Spleen (tissue), 11 donors: ENCODE data around the gene PMEL. TPM values are rescaled to one million over a fixed set of nuclear protein-coding genes. Genes with fewer than 3 reads are reported as not detected.

Experiments used
- DNase-seq: peaks from one replicate; pipeline ENCODE4 v3.0.0-alpha.2; 2020
- H3K27ac ChIP-seq, 8 donors: fragments of 200-600 bp; sonication (generic) in 7 of 8; 1 replicate in 4 of 8; 2 replicates in 4 of 8; pipeline versions ENCODE4 v1.5.0 to v1.8.0; 2016 to 2021; ENCODE audit warnings: inconsistent platforms in 4 of 8, mild to moderate bottlenecking in 4 of 8, moderate library complexity in 1 of 8
- H3K27me3 ChIP-seq, 7 donors: fragments of 200-600 bp; sonication (generic) in 6 of 7; replicated peaks in 1 of 7; 1 replicate in 4 of 7; 2 replicates in 3 of 7; pipeline versions ENCODE4 v1.5.0 to v1.8.0; 2016 to 2021; ENCODE audit warnings: inconsistent platforms in 3 of 7, mild to moderate bottlenecking in 1 of 7
- H3K36me3 ChIP-seq, 6 donors: fragments of 200-600 bp; sonication (generic) in 5 of 6; 1 replicate in 4 of 6; 2 replicates in 2 of 6; pipeline versions ENCODE4 v1.5.0 to v1.8.0; 2016 to 2021; ENCODE audit warnings: inconsistent platforms in 2 of 6
- H3K4me1 ChIP-seq, 6 donors: fragments of 200-600 bp; sonication (generic) in 5 of 6; 1 replicate in 3 of 6; 2 replicates in 3 of 6; pipeline versions ENCODE4 v1.5.0 to v1.8.0; 2016 to 2021; ENCODE audit warnings: inconsistent platforms in 3 of 6
- H3K4me3 ChIP-seq, 8 donors: fragments of 200-600 bp; sonication (generic) in 7 of 8; 1 replicate in 4 of 8; 2 replicates in 4 of 8; pipeline versions ENCODE4 v1.5.0 to v1.8.0; 2016 to 2021; ENCODE audit warnings: inconsistent platforms in 4 of 8, mild to moderate bottlenecking in 4 of 8, moderate library complexity in 2 of 8
- H3K9me3 ChIP-seq, 8 donors: fragments of 200-600 bp; sonication (generic) in 7 of 8; 1 replicate in 4 of 8; 2 replicates in 4 of 8; pipeline versions ENCODE4 v1.5.0 to v1.8.0; 2016 to 2021; ENCODE audit warnings: inconsistent platforms in 4 of 8
- CTCF ChIP-seq, 11 experiments: fragments of 200-600 bp in 7 of 11; fragments of 450-650 bp in 4 of 11; sonication (generic) in 4 of 11; IDR thresholded peaks in 8 of 11; conservative IDR thresholded peaks in 3 of 11; 1 replicate in 7 of 11; 2 replicates in 4 of 11; pipeline versions ENCODE4 v1.4.0 to v1.8.0; 2016 to 2021; ENCODE audit warnings: antibody characterized with exemption in 11 of 11, inconsistent platforms in 4 of 11, mild to moderate bottlenecking in 1 of 11
- POLR2A ChIP-seq, 3 donors: fragments of 450-650 bp; IDR thresholded peaks; one replicate each; pipeline ENCODE4 v1.5.1; 2017; ENCODE audit warnings: antibody characterized with exemption in 3 of 3, mild to moderate bottlenecking in 1 of 3
- POLR2AphosphoS5 ChIP-seq, 3 donors: sonication (generic); formaldehyde crosslinking; IDR thresholded peaks; one replicate each; pipeline ENCODE4 v1.5.1; 2017; ENCODE audit warnings: antibody characterized with exemption in 3 of 3
- WGBS, 5 donors: extraction: QIAGEN DNeasy Blood & Tissue Kit in 3 of 5; methylation state at CpG; one replicate each; pipeline versions ENCODE4 v1.1.5 to v1.1.7; 2013 to 2018; 5-methylcytosine and 5-hydroxymethylcytosine counted together
- intact Hi-C: fragments of 100-400 bp; cut with DNase I; formaldehyde crosslinking; loops from one replicate; pipeline ENCODE4 v1.15.0; 2023; ENCODE audit warnings: low total_unique reads
- polyA plus RNA-seq, 3 donors: library from polyadenylated mRNA; stranded (reverse); fragments of 200-250 nt; gene quantifications; one replicate each; pipeline ENCODE4 v1.2.1, GENCODE V29; 2013
- total RNA-seq, 7 donors: library from RNA; depleted of rRNA in 3 of 7; stranded (reverse); fragments of >200 nt in 3 of 7; fragmentation: NEBNext Ultra II Directional in 4 of 7; extraction: Animal tissue kit (Norgen Biotek cat#: 25700) in 4 of 7; gene quantifications; one replicate each; pipeline versions ENCODE4 v1.1.0 to v1.2.1, GENCODE V29; 2016 to 2021
- donor health status: healthy with polysubstance abuse.
- donor health status: DM: no; HTN: no; CAD: no; lungs with moderate emphysema.
- donor health status: DM: no; HTN: no; CAD: no.
- donor health status: Bipolar disorder and iron deficiency.
- donor health status: healthy.
- donor health status: DM: no; HTN: no; CAD: no.
- donor health status: DM: yes; HTN: yes; CAD: no.

PMEL gene
- total and polyA plus RNA-seq, 10 donors, result 0.15 to 1.6 (median 0.74) TPM

GRCh38 chr12:55957106-55957859 is 8.6 kb downstream of the PMEL start:
- TF ChIP-seq POLR2AphosphoS5 (IDR thresholded peaks at IDR 0.05), result peak in 2 of 3 donors; percentile 31 to 38
- no peak for TF ChIP-seq POLR2A (IDR thresholded peaks at IDR 0.05)

DNA sequence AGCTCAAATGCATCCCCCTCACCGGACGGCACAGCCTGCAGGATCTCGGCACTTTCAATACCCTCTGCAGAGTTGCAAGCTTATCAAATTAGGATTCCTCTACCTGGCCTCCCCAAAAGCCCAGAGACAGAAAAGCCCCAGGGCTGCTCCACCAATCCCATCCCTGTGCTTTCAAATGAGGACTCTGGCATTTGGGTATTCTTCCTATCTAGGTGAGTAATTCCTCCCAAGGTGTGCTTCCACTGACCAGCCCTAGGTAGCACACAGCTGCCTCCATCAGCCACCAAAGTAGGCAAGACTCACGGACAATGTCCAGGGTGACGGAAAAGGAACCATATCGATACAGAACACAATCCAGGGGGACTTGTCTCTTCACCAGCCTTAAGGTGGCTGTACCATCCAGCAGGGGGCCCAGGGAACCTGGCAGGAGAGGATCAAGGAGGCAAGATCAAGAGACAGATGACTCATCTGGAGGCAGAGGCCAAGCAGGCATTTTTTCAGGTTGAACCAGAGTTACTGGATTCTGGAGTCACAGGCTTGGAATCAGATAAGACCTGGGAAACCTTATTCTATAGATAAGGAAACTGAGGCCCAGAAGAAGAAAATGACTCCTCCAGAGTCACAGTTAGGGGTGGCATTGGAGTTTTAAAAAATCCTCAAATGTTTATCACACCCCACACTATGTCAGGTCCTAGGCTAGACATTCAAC is 9.9 kb downstream of the PMEL start:
- WGBS, 5 donors, result 86 to 92% (median 88%) methylated on average over 4 to 6 of the region's 6 CpGs
- H3K4me1 ChIP-seq, result no peaks in the 10 kb centered on the region
- no peak overlapping the region for H3K4me3 ChIP-seq
- no peak for DNase-seq
- TF ChIP-seq CTCF (IDR thresholded peaks at IDR 0.05 in 8 of 11, conservative IDR thresholded peaks at IDR 0.05 in 3 of 11) (peak in 1 of 11 experiments; percentile 28), POLR2A (IDR thresholded peaks at IDR 0.05) (no peak), POLR2AphosphoS5 (IDR thresholded peaks at IDR 0.05) (peak in 1 of 3 donors; percentile 56)
- H3K9me3 ChIP-seq, result no peaks in the 10 kb centered on the region
- peaks cover 5 to 49% (median 34%) of the 10 kb centered on the region in 6 donors for H3K36me3 ChIP-seq
- no peaks in the 10 kb centered on the region for H3K27me3 ChIP-seq
- no peak overlapping the region for H3K27ac ChIP-seq
- intact Hi-C loops, result no loop called here

More at GRCh38 chr12:55957106-55957859, 8.6 kb downstream of the PMEL start:
- H3K27me3 ChIP-seq, result no peaks in the 10 kb centered on the region
- no peak overlapping the region for H3K4me3 ChIP-seq
- peak overlapping the region in 1 of 8 donors; percentile 3 for H3K27ac ChIP-seq
- no peak for DNase-seq
- no peaks in the 10 kb centered on the region for H3K9me3 ChIP-seq
- no peaks in the 10 kb centered on the region for H3K4me1 ChIP-seq
- intact Hi-C loops, result no loop called here
- peaks cover 0 to 36% (median 22%) of the 10 kb centered on the region in 6 donors for H3K36me3 ChIP-seq
- WGBS, 5 donors, result 79 to 93% (median 84%) methylated on average over 3 to 5 of the region's 5 CpGs

- no peaks in the 10 kb centered on the region for H3K27me3 ChIP-seq
- intact Hi-C loops, result no loop called here
- H3K4me3 ChIP-seq, result no peak overlapping the region
- peaks cover 5 to 55% (median 38%) of the 10 kb centered on the region in 6 donors for H3K36me3 ChIP-seq
- H3K27ac ChIP-seq, result no peak overlapping the region
- no peak for DNase-seq
- 88 to 93% (median 89%) methylated on average over 4 of the region's 4 CpGs for WGBS, 5 donors
- H3K4me1 ChIP-seq, result no peaks in the 10 kb centered on the region
- no peaks in the 10 kb centered on the region for H3K9me3 ChIP-seq
- TF ChIP-seq POLR2AphosphoS5 (IDR thresholded peaks at IDR 0.05) (peak; percentile 46 to 77 (median 54)), CTCF (IDR thresholded peaks at IDR 0.05 in 8 of 11, conservative IDR thresholded peaks at IDR 0.05 in 3 of 11) (no peak), POLR2A (IDR thresholded peaks at IDR 0.05) (no peak)
Observed at GRCh38 chr12:55955344-55955743, 10.5 kb downstream of the PMEL start.

- WGBS, 5 donors, result 83 to 92% (median 87%) methylated on average over 6 of the region's 6 CpGs
- no peaks in the 10 kb centered on the region for H3K4me1 ChIP-seq
- DNase-seq, result no peak
- intact Hi-C loops, result no loop called here
- H3K27me3 ChIP-seq, result no peaks in the 10 kb centered on the region
- no peaks in the 10 kb centered on the region for H3K9me3 ChIP-seq
- H3K27ac ChIP-seq, result no peak overlapping the region
- no peak overlapping the region for H3K4me3 ChIP-seq
- peaks cover 5 to 100% (median 79%) of the 10 kb centered on the region in 6 donors for H3K36me3 ChIP-seq
- TF ChIP-seq POLR2AphosphoS5 (IDR thresholded peaks at IDR 0.05), result no peak
- no peak for TF ChIP-seq CTCF (IDR thresholded peaks at IDR 0.05 in 8 of 11, conservative IDR thresholded peaks at IDR 0.05 in 3 of 11)
- no peak for TF ChIP-seq POLR2A (IDR thresholded peaks at IDR 0.05)
Observed at GRCh38 chr12:55946553-55946952, 19.3 kb downstream of the PMEL start.
